Glutamatergic neuron (in vitro differentiated cells): ENCODE results near the gene DHX32. TPM values are rescaled to one million over a fixed set of nuclear protein-coding genes. Genes with fewer than 3 reads are reported as not detected.

Experiments
- DNase-seq: peaks from one replicate; pipeline ENCODE4 v3.0.0; 2022
- H3K27ac Mint-ChIP-seq: one replicate; pipeline ENCODE4 v1.8.0; 2020; ENCODE audit warnings: mild to moderate bottlenecking, mixed read lengths, inconsistent platforms; ENCODE audit not compliant: unreplicated experiment
- H3K27me3 Mint-ChIP-seq: one replicate; pipeline ENCODE4 v1.8.0; 2020; ENCODE audit warnings: mild to moderate bottlenecking, moderate library complexity, mixed read lengths, inconsistent platforms; ENCODE audit not compliant: unreplicated experiment
- H3K36me3 Mint-ChIP-seq: one replicate; pipeline ENCODE4 v1.8.0; 2020; ENCODE audit warnings: mild to moderate bottlenecking, mixed read lengths, inconsistent platforms; ENCODE audit not compliant: unreplicated experiment
- H3K4me1 Mint-ChIP-seq: one replicate; pipeline ENCODE4 v1.8.0; 2020; ENCODE audit warnings: mild to moderate bottlenecking, low read depth, mixed read lengths, inconsistent platforms; ENCODE audit not compliant: unreplicated experiment
- H3K4me3 Mint-ChIP-seq: one replicate; pipeline ENCODE4 v1.8.0; 2020; ENCODE audit warnings: mild to moderate bottlenecking, mixed read lengths, inconsistent platforms; ENCODE audit not compliant: unreplicated experiment
- H3K9me3 Mint-ChIP-seq: one replicate; pipeline ENCODE4 v1.8.0; 2020; ENCODE audit warnings: mild to moderate bottlenecking, moderate library complexity, mixed read lengths, inconsistent platforms; ENCODE audit not compliant: unreplicated experiment
- total RNA-seq: library from RNA; stranded (reverse); fragmentation: NEBNext Ultra II Directional; extraction: Animal tissue kit (Norgen Biotek cat#: 25700); gene quantifications from one replicate; pipeline ENCODE4 v1.2.1, GENCODE V29; 2021; ENCODE audit not compliant: unreplicated experiment
- TF ChIP-seq, protein P1 (sequence below): fragments of 200-600 bp; sonication (generic); IDR thresholded peaks from one replicate; pipeline ENCODE4 v1.5.0; 2021; ENCODE audit not compliant: partially characterized antibody, unreplicated experiment

The DHX32 gene
- total RNA-seq, 1 donor from 2014 or later: 11.3 TPM

DNA sequence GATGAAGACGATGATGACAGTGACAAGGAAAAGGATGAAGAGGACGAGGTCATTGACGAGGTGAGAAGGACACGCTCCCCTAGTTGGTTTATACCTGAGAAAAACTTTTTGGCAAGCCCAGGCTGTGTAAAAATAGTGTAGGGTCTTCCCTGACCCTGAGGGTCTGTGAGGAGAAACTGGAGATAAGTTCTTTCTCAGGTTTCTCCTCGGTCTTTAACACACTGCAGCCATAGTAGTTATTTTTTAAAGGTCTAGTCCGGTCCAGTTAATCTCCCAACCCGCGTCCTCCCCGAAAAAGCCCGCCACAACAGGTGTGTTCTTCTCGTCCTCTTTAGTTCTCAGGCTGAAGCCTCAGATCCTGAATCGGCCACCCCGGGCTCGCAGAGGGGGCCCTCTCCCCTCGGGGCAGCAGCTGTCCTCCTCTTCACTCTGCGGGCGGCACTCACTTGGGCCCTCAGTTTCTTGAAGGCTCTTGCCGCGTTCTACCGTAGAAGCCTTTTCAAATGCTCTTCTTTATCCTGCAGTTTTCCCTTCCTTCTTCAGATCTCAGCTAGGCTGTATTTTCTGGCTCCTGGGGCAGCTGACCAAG, 57.3 kb downstream of the DHX32 start:
- Mint-ChIP-seq H3K27me3 (no peaks in the 10 kb centered on the region), H3K27ac (no peak overlapping the region), H3K36me3 (no peaks in the 10 kb centered on the region), H3K9me3 (no peaks in the 10 kb centered on the region), H3K4me1 (peaks cover 2% of the 10 kb centered on the region), H3K4me3 (no peak overlapping the region)
- DNase-seq: no peak
- TF ChIP-seq, protein P1, sequence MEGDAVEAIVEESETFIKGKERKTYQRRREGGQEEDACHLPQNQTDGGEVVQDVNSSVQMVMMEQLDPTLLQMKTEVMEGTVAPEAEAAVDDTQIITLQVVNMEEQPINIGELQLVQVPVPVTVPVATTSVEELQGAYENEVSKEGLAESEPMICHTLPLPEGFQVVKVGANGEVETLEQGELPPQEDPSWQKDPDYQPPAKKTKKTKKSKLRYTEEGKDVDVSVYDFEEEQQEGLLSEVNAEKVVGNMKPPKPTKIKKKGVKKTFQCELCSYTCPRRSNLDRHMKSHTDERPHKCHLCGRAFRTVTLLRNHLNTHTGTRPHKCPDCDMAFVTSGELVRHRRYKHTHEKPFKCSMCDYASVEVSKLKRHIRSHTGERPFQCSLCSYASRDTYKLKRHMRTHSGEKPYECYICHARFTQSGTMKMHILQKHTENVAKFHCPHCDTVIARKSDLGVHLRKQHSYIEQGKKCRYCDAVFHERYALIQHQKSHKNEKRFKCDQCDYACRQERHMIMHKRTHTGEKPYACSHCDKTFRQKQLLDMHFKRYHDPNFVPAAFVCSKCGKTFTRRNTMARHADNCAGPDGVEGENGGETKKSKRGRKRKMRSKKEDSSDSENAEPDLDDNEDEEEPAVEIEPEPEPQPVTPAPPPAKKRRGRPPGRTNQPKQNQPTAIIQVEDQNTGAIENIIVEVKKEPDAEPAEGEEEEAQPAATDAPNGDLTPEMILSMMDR: no peak

DNA sequence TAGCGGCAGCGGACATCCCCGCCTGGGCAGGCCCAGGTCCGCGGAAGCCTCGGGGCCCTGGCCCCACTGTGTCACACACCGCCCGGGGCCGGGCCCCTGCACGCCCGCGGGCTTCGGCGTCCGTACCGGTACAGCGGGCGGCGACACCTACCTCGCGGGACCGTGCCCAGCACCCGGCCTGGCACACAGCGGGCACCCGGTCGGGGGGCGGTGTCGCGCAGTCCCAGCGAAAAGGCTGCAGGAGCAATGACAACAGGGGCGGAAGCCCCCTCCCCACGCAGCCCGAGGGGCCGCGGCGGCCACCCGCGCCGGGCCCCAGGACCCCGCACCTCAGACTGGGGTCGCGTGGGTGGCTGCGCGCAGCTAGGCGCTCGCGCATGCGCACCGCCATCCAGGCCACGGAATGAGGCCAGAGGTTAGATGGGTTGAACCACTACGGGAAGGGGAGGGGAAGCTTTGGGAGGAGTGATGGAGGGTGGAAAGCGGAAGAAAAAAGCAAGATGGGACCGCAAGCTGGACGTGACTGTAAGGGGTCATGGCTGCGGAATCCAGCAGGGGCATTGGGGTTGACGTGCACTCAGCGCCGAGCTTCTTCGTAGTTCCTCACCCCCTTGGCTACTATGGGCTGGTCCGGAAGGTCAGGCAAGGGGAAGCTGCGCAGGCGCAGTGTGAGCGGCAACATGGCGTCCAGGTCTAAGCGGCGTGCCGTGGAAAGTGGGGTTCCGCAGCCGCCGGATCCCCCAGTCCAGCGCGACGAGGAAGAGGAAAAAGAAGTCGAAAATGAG, 58.0 kb downstream of the DHX32 start, which contains the start of the genes BCCIP and UROS:
Gene BCCIP (plus strand): TSS at position 669 of the 785 bp plus-strand sequence. CDS start 12 bp downstream, at position 681.
Gene UROS (minus strand): TSS at position 381 of the 785 bp plus-strand sequence. CDS start 6,759 bp downstream, outside the sequence.
- Mint-ChIP-seq H3K36me3 (no peaks in the 10 kb centered on the region), H3K4me1 (peaks cover 2% of the 10 kb centered on the region), H3K4me3 (peak within 1 kb of the TSS; percentile 83), H3K9me3 (no peaks in the 10 kb centered on the region), H3K27ac (no peak within 1 kb of the TSS), H3K27me3 (no peaks in the 10 kb centered on the region)
- TF ChIP-seq, protein P1: no peak
- DNase-seq: peak; percentile 91

DNA sequence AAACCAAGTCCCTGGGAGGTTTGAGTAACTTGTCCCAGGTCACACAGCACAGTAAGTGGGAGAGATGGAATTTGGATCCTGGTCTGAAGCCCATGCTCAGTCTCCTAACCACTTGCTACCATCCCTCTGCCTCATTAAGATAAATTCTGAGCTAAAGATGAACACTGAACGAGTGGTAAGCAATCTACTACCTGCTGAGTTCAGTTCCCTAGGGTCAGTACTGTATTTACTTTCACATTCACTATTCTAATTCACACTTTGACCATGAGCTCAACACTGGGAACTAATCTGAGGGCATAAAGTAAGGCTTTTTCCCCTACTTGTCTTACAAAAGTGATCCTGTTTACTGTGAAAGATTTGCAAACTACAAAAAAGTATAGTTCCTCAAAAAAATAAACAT, 60.4 kb downstream of the DHX32 start:
- no peak overlapping the region for H3K27ac Mint-ChIP-seq
- peaks cover 2% of the 10 kb centered on the region for H3K4me1 Mint-ChIP-seq
- TF ChIP-seq, protein P1: no peak
- no peak overlapping the region for H3K4me3 Mint-ChIP-seq
- no peaks in the 10 kb centered on the region for H3K9me3 Mint-ChIP-seq
- H3K36me3 Mint-ChIP-seq: no peaks in the 10 kb centered on the region
- no peak for DNase-seq
- H3K27me3 Mint-ChIP-seq: peaks cover 2% of the 10 kb centered on the region

DNA sequence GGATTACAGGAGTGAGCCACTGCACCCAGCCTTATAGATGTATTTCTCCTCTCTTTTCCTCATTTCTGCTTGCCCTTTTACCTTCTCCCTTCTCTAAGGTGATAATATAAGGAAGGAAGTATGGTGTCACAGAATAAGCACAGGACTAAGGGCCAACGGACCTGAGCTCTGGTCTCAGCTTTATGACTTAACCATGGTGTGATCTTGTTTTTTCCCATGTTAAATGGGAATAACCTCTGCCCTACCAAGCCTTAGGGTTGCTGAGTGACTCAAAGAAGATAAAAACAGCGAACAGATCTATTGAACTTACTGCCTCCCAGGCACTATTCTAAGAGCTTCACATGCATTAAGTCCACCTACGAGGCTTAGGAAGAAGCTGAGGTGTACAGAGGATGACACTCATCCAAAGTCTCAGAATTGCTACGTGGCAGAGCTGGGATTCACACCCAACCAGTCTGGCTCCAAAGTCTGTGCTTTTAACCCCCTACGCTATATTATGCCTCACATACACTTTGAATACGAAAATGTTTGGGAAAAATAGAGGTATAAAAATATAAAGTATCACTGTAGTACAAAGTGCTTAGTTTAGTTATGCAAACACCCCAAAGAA, 63.6 kb downstream of the DHX32 start:
- no peak overlapping the region for H3K4me3 Mint-ChIP-seq
- H3K27ac Mint-ChIP-seq: no peak overlapping the region
- TF ChIP-seq, protein P1: no peak
- no peaks in the 10 kb centered on the region for H3K36me3 Mint-ChIP-seq
- peaks cover 2% of the 10 kb centered on the region for H3K27me3 Mint-ChIP-seq
- peaks cover 1% of the 10 kb centered on the region for H3K9me3 Mint-ChIP-seq
- no peak for DNase-seq
- peaks cover 2% of the 10 kb centered on the region for H3K4me1 Mint-ChIP-seq
